HG02981 (cell line): ENCODE data around the gene TRAPPC2L.

ENCODE experiments used
- ATAC-seq: cut with Tn5 transposase; IDR thresholded peaks from one replicate; pipeline ENCODE4 v1.9.1; 2021; ENCODE audit warnings: mild to moderate bottlenecking, moderate library complexity; ENCODE audit not compliant: unreplicated experiment

The TRAPPC2L gene

DNA sequence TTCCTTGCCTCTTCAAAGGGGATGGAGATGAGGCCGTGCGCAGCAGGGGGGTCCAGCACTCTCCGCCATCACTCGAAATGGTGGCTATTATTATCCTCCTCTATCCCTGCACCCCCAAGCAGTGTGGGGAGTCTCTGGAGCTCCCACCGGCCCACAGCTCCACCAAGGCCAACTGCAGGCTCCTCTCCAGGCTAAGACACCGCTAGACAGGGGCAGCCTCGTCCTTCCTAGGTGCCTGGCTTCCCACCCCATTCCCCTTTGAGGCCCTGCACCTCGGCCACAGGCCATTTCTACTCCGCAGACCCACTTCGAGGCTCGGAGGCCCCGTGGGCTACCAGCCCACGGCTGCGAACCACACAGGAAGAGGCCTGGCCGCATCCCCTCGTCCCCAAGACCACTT, 49.1 kb downstream of the TRAPPC2L start:
- ATAC-seq = no peak

DNA sequence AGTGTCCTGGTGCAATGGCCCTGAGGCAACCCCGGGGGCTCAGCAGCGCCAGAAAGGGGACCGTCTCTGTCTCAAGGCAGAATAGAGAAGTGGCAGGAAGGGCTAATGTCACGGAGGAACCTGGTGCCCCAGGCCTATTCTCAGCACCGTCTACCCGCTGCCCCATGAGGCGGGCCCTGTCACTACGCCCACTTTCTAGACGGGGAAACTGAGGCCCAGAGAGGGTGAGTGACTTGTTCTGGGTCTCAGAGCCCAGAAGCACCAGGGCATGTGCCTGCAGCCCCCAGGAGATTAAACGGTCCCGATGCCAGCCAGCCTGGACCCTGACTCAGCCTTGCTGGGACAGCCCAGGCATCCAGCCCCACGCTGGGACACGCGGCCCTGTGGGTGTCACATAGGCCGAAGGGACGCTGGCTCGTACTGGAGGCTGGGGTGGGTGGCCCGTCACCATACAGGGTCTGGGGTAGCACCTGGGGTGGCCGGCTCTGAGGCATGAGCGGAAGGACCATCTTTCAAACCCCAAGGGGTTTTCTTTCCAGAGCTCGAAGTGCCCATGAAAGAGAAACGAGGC, 49.7 kb downstream of the TRAPPC2L start:
- no peak for ATAC-seq

DNA sequence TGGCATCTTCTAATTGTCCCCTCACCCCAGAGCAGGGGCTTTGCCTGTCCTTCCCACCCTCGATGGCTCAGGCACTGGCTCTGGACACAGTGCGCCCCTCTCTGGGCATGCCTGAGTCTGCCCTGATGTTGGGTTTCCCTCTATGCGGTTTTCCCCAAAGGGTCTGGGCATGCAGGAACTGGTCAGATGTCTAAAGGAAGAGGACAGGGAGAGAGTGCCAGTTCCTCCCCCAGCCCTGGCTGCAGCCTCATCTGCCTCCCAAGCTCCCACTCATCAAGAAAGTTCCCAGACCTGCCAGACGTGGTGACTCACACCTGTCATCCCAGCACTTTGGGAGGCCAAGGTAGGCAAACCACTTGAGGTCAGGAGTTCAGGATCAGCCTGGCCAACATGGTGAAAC, 50.8 kb downstream of the TRAPPC2L start:
- no peak for ATAC-seq

DNA sequence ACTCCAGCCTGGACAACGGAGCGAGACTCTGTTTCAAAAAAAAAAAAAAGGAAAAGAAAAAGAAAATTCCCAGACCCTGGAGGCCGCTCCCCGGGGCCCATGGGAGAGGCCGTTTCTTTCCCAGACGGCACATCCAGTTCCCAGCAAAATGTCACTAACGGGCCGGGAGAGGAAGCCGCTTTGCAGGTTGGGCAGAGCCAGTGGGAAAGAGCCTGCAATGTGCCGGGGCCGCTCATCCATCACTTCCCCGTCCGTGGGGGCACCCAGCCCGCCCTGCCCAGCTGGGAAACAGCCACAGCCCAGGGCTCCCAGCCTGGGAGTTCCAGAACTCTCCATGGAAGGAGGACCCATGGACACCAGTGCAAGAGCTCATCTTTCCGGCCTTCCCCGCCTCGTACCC, 51.4 kb downstream of the TRAPPC2L start:
- no peak for ATAC-seq

DNA sequence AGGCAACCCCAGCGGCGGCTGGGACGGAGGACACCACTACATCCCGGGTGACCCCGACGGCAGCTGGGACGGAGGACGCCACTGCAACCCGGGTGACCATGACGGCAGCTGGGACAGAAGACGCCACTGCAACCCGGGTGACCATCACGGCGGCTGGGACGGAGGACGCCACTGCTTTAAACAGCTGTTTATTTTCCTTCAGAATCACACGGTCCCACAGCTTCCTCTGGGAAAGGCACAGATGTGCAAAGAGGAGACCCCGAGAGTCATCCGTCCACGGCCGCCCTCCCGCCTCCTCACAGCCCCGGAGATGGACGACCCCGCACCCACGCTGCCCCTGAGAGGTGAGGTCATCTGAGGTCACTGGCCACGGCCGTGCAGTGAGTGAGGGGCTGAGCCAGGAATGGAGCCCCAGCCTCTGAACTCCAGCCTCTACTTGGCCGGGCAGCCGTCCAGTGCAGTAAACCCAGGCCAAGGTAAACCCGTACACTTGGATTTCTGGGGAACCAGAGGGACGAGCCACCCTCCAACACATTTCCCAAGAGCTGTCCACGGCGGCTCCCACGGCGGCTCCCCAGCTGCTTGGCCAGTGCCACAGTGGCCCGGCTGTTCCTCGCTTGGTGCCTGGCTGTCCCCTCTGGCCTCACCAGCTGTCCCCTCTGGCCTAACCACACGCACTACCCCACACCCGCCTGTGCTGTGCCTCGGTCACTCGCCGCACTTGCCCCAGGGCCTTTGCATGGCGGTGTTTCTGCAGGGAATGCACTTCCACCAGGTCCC, 52.7 kb downstream of the TRAPPC2L start:
- no peak for ATAC-seq

DNA sequence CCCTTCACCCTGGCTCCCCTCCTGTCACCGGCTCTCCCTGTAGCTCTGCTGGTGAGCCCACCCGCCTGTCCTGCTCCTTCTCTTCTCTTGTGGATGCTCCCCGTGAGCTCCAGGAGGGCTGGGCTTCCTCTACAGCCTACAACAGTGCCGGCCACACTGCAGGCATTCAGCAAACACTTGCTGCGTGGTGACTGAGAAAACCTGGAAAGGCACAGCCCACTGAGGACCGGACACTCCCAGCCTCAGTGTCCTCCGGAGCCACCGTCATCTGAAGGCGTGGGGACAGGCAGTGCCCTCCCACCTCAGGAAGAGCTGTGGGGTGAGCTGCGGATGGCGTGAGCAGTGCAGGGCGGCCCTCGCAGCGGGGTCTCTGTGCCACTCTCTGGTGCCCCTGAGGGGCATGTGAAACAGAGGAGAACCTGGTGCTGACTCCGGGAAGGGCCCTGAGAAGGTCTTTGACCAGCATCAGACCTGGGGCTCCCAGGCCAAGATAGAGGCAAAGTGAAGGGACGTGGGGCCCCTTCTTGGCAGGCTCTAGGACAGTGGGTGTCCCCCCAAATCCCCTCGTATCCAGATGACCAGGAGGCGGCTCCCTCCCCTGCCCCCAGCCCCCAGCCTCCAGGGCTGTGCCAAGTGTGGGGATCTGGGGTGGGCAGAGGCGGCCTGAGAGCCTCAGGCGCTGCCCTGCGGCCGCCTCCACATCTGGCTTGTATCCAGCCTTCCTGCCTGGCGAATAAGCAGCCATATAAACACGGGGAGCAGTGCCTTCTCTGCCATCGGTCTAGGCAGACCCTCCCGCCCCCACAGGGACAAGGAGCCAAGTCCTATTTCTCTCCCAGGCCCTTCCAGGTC, 53.6 kb downstream of the TRAPPC2L start:
- no peak for ATAC-seq

DNA sequence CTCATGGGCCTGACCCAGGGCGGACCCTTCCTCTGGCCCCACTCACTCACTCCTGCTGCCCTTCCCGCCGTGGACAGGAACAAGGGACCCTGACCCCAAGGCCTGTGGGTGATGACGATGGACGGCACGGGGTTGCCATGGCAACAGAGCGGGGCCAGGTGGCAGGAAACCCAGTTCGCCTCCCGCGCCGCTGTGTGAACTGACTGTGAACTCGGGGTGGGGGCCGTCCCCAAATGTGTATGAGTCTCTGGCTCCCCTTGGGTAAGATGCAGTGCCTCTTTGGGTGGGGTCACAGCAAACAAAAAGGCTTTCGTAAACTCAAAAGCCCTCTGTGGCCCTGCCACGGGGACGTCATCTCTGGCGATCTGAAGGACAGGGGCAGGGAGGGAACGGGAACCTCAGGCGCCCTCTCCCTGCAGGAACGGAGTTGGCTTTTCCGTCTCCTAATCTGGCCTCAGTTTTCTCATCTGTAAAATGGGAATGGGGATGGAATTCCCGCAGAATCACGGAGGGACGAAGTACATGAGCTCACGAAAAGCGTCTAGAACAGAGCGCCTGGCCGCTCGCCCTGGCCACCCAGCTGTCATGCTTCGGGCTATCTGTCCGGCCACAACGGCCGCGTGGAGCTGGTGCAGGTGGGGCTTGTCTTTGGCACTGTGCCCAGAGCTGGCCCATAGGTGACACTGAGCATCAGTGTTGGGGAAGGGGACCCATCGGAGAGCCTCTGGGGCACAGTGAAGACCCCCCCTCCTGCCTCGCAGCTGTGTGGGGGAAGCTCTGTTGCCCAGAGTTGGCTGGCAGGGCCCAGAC, 54.4 kb downstream of the TRAPPC2L start:
- no peak for ATAC-seq

DNA sequence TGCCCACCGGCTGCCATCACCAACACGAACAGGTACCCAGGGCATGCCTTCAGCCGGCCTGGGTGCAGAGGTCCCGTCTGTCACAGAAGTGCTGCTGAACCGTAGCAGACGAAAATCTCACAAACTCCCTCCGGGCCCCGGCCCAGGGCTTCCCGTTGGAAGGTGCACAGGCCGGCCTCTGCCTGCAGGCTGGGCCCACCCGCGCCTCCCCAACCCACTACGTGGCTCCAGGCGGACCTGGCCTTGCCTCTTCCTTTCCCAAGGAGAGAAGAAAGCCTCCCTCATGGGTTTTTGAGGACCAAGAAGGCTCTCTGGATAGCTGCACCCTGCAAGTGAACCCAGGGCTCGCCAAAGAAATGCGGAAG, 55.0 kb downstream of the TRAPPC2L start:
- ATAC-seq = no peak
